ENCODE data around the gene GTF2A1. TPM values are rescaled to one million over a fixed set of nuclear protein-coding genes. Genes with fewer than 3 reads are reported as not detected.
"Not testable (repeated sequence)": the region's sequence is repeated elsewhere in the genome, so short reads cannot be mapped to it uniquely, and the experiment has no call there.

Gene GTF2A1
- total and polyA plus RNA-seq, 5 experiments from 2014 or later, result 7.2 to 32.1 (median 8.9) TPM

GRCh38 chr14:81247271-81247766 lies 26.6 kb upstream of the GTF2A1 start:
- H3K4me3 Mint-ChIP-seq, result no peak overlapping the region
- H3K27me3 Mint-ChIP-seq, result peaks cover 2 to 10% (median 7%) of the 10 kb centered on the region in 5 donors
- H3K36me3 Mint-ChIP-seq, result peaks cover 0 to 10% (median 9%) of the 10 kb centered on the region in 3 donors
- POLR2A ChIA-PET, result no interaction called here
- H3K27ac Mint-ChIP-seq, result no peak overlapping the region
- H3K4me1 Mint-ChIP-seq, result no peaks in the 10 kb centered on the region
- H3K9me3 Mint-ChIP-seq, result peaks cover 0 to 29% (median 11%) of the 10 kb centered on the region in 9 donors
- ATAC-seq (no peak), DNase-seq (no peak)

DNA sequence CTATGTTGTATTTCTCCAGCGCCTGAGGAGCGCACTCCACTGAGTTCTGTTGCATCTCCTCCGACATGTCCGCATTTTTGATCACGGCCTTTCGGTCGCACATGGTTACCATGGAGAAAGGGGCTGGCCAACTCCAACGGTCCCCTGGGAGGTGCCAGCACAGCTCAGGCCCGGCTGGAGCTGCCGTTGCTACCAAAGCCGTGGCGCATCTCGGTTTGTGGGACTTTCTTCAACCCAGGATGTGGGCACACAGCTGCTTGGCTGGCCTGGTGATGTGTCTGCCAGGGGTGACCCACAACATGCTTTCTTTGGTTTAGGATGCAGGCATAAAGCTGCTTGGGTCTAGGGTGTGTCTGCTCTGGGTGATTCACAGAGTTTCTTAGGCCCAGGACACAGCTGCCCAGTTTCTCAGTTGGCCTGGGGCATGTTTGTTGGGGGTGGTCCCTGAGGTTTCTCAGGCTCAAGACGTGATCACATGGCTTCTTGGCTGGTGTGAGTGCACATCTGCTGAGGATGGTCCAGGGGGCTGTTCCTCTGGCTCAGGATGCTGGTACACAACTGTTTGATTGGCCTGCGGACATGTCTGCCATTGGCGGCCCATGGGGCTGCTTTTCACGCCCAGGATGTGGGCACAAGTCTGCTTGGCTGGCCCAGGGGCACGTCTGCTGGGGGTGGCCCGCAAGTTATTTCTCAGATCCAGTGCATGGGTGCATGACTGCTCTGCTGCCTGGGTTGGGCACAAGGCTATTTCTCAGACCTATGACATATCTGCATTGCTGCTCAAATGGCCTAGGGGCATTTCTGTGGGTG lies 25.9 kb upstream of the GTF2A1 start:
- no peak for ATAC-seq
- no peak for DNase-seq
- Mint-ChIP-seq H3K27me3 (peaks cover 2 to 10% (median 5%) of the 10 kb centered on the region in 5 donors), H3K9me3 (peaks cover 0 to 29% (median 14%) of the 10 kb centered on the region in 9 donors), H3K4me3 (no peak overlapping the region), H3K27ac (no peak overlapping the region), H3K36me3 (peaks cover 0 to 10% (median 9%) of the 10 kb centered on the region in 3 donors), H3K4me1 (no peaks in the 10 kb centered on the region)
- POLR2A ChIA-PET, result no interaction called here

DNA sequence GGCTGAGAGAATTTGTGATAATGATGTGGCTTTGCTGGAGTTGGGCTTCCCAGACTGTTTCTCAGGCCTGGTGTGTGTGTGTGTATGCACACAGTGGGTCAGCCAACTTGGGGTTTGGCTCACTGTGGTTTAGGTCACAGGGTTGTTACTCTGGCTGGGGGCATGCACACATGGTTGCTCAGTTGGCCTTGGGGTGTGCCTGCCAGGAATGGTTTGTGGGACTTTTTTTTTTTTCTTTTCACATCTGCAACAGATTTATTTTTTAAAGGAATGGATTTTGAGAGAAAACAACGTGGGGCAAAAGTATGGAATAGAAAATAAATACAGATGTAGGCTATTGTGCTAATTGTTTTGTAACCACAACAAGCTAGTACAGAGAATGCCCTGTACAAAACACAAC lies 25.0 kb upstream of the GTF2A1 start:
- no peaks in the 10 kb centered on the region for H3K4me1 Mint-ChIP-seq
- H3K9me3 Mint-ChIP-seq, result peaks cover 0 to 29% (median 14%) of the 10 kb centered on the region in 9 donors
- H3K36me3 Mint-ChIP-seq, result peaks cover 0 to 10% (median 9%) of the 10 kb centered on the region in 3 donors
- no peak for DNase-seq
- no peak overlapping the region for H3K27ac Mint-ChIP-seq
- no peak overlapping the region for H3K4me3 Mint-ChIP-seq
- POLR2A ChIA-PET, result no interaction called here
- H3K27me3 Mint-ChIP-seq, result peaks cover 2 to 10% (median 5%) of the 10 kb centered on the region in 5 donors
- no peak for ATAC-seq

- DNase-seq, H3K27ac Mint-ChIP-seq, ATAC-seq, H3K4me1 Mint-ChIP-seq, POLR2A ChIA-PET, H3K4me3 Mint-ChIP-seq: not testable (repeated sequence)
- H3K9me3 Mint-ChIP-seq, result peaks cover 0 to 29% (median 14%) of the 10 kb centered on the region in 9 donors
- H3K36me3 Mint-ChIP-seq, result peaks cover 0 to 10% (median 9%) of the 10 kb centered on the region in 3 donors
- peaks cover 2 to 10% (median 5%) of the 10 kb centered on the region in 5 donors for H3K27me3 Mint-ChIP-seq
These were observed 23.7 kb upstream of the GTF2A1 start for GRCh38 chr14:81244431-81244830.

- H3K4me1 Mint-ChIP-seq, result no peaks in the 10 kb centered on the region
- POLR2A ChIA-PET, result no interaction called here
- no peak overlapping the region for H3K4me3 Mint-ChIP-seq
- peaks cover 0 to 10% (median 9%) of the 10 kb centered on the region in 3 donors for H3K36me3 Mint-ChIP-seq
- peaks cover 2 to 10% (median 5%) of the 10 kb centered on the region in 5 donors for H3K27me3 Mint-ChIP-seq
- peaks cover 0 to 29% (median 14%) of the 10 kb centered on the region in 9 donors for H3K9me3 Mint-ChIP-seq
- no peak overlapping the region for H3K27ac Mint-ChIP-seq
- DNase-seq (no peak), ATAC-seq (no peak)
These were observed 22.7 kb upstream of the GTF2A1 start for GRCh38 chr14:81243499-81243898.

DNA sequence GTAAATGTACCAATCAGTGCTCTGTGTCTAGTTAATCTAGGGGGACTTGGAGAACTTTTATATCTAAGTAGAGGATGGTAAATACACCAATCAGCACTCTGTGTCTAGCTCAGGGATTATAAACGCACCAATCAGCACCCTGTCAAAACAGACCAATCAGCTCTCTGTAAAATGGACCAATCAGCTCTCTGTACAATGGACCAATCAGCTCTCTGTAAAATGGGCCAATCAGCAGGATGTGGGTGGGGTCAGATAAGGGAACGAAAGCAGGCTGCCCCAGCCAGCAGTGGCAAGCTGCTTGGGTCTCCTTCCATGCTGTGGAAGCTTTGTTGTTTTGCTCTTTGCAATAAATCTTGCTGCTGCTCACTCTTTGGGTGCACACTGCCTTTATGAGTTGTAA lies 16.1 kb upstream of the GTF2A1 start:
- H3K9me3 Mint-ChIP-seq, H3K4me1 Mint-ChIP-seq, DNase-seq, H3K27ac Mint-ChIP-seq, POLR2A ChIA-PET, H3K27me3 Mint-ChIP-seq, H3K4me3 Mint-ChIP-seq, H3K36me3 Mint-ChIP-seq, ATAC-seq: not testable (repeated sequence)

- POLR2A ChIA-PET, result no interaction called here
- Mint-ChIP-seq H3K27me3 (peaks cover 0 to under 1% (median 0%) of the 10 kb centered on the region in 5 donors), H3K27ac (no peak overlapping the region), H3K36me3 (no peaks in the 10 kb centered on the region), H3K4me1 (peaks cover 0 to 3% (median 2%) of the 10 kb centered on the region in 4 donors), H3K4me3 (no peak overlapping the region), H3K9me3 (peaks cover 0 to 5% (median 0%) of the 10 kb centered on the region in 9 donors)
- no peak for DNase-seq
- ATAC-seq, result no peak
These were observed 15.4 kb upstream of the GTF2A1 start for GRCh38 chr14:81236138-81236537.

DNA sequence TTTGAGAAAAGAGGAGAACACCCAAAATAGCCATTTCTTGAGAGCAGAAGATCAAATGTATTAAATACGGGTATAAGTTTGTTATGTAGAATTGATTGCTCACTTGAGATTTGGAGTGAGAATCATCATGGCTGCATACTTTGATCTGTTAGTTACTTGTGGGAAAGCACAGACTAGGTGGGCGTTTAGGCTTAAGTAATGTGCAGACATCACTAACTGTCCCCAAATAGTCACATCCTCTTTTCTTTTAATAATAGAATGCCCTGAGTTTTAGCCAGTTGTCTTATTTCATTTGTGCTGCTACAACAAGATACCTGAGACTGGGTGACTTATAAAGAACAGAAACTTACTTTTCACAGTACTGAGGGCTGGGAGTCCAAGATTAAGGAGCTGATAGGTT lies 14.3 kb upstream of the GTF2A1 start:
- no peak overlapping the region for H3K27ac Mint-ChIP-seq
- DNase-seq (no peak), ATAC-seq (no peak)
- no peaks in the 10 kb centered on the region for H3K27me3 Mint-ChIP-seq
- H3K9me3 Mint-ChIP-seq, result no peaks in the 10 kb centered on the region
- no peaks in the 10 kb centered on the region for H3K36me3 Mint-ChIP-seq
- H3K4me1 Mint-ChIP-seq, result peaks cover 0 to 3% (median 2%) of the 10 kb centered on the region in 4 donors
- no peak overlapping the region for H3K4me3 Mint-ChIP-seq
- POLR2A ChIA-PET, result no interaction called here

DNA sequence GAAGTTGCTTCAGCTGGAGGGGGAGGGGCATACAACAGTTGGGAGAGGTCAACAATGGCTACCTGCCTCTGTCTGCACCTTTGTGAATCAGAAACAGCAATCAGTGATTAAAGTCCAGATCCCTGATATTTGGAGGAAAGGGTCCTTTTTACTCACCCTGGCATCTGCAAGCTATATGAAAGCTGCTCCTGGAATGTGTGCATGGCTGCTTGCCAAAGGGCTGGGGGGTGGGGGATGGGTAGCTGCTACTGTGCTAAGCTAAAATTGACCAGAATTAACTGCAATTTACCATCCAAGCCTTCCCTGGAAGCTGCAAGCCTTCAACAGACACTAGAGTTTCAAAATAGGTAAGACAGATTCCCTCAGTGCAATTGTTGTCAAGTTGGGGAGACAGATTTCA lies 13.5 kb upstream of the GTF2A1 start:
- Mint-ChIP-seq H3K4me1 (peaks cover 0 to 3% (median 2%) of the 10 kb centered on the region in 4 donors), H3K27me3 (no peaks in the 10 kb centered on the region)

DNA sequence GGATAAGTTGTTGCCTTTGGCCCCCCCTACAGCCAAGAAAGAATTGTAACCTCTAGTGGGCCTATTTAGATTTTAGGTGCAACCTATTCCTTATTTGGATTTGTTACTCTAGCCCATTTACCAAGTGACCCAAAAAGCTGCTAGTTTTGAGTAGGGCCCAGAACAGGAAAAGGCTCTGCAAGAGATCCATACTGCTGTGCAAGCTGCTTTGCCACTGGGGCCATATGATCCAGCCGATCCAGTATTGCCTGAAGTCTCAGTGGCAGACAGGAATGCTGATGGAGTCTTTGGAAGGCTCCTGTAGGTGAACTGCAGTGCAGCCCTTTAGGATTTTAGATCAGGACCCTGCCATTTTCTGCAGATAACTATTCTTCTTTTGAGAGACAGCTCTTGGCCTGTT lies 12.9 kb upstream of the GTF2A1 start:
- no peaks in the 10 kb centered on the region for H3K9me3 Mint-ChIP-seq
- no peak for ATAC-seq

More for the DNA sequence above, 13.5 kb upstream of the GTF2A1 start:
- no peak overlapping the region for H3K4me3 Mint-ChIP-seq
- no peak overlapping the region for H3K27ac Mint-ChIP-seq
- H3K9me3 Mint-ChIP-seq, result no peaks in the 10 kb centered on the region
- H3K36me3 Mint-ChIP-seq, result no peaks in the 10 kb centered on the region
- no peak for DNase-seq
- POLR2A ChIA-PET, result no interaction called here
- ATAC-seq, result no peak

GRCh38 chr14:81231540-81231939 lies 10.8 kb upstream of the GTF2A1 start:
- Mint-ChIP-seq H3K4me1 (peaks cover 0 to 3% (median 2%) of the 10 kb centered on the region in 4 donors), H3K27ac (no peak overlapping the region)
- POLR2A ChIA-PET, result no interaction called here

More for the DNA sequence above, 12.9 kb upstream of the GTF2A1 start:
- no peak for DNase-seq
- Mint-ChIP-seq H3K27ac (no peak overlapping the region), H3K27me3 (no peaks in the 10 kb centered on the region), H3K36me3 (no peaks in the 10 kb centered on the region), H3K4me3 (no peak overlapping the region), H3K4me1 (peaks cover 0 to 3% (median 2%) of the 10 kb centered on the region in 4 donors)
- POLR2A ChIA-PET, result no interaction called here

GRCh38 chr14:81224222-81224621 lies 3.5 kb upstream of the GTF2A1 start:
- DNase-seq (no peak), ATAC-seq (no peak)
- Mint-ChIP-seq H3K4me3 (no peak overlapping the region), H3K27me3 (peaks cover 0 to 2% (median 0%) of the 10 kb centered on the region in 5 donors), H3K9me3 (no peaks in the 10 kb centered on the region), H3K4me1 (peaks cover 6 to 15% (median 11%) of the 10 kb centered on the region in 4 donors), H3K36me3 (peaks cover 0 to 6% (median 0%) of the 10 kb centered on the region in 3 donors), H3K27ac (no peak overlapping the region)
- POLR2A ChIA-PET, result no interaction called here

More at GRCh38 chr14:81231540-81231939, 10.8 kb upstream of the GTF2A1 start:
- no peaks in the 10 kb centered on the region for H3K36me3 Mint-ChIP-seq
- DNase-seq (no peak), ATAC-seq (no peak)
- no peaks in the 10 kb centered on the region for H3K9me3 Mint-ChIP-seq
- no peak overlapping the region for H3K4me3 Mint-ChIP-seq
- H3K27me3 Mint-ChIP-seq, result peaks cover 0 to 1% (median 0%) of the 10 kb centered on the region in 5 donors

DNA sequence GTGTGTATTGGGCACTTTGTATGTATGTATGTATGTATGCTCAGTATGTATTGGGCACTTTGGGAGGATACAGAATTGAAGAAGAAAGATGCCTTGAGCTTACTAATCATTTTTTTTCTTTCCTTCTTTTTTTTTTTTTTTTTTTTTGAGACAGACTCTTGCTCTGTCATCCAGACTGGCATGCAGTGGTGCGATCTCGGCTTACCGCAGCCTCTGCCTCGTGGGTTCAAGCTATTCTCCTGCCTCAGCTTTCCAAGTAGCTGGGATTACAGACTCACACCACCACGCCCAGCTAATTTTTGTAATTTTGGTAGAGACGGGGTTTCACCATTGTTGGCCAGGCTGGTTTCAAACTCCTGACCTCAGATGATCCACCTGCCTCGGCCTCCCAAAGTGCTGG lies 3.0 kb upstream of the GTF2A1 start:
- peaks cover 8 to 18% (median 15%) of the 10 kb centered on the region in 4 donors for H3K4me1 Mint-ChIP-seq
- H3K4me3 Mint-ChIP-seq, POLR2A ChIA-PET, H3K9me3 Mint-ChIP-seq, H3K27me3 Mint-ChIP-seq, H3K36me3 Mint-ChIP-seq, DNase-seq, H3K27ac Mint-ChIP-seq, ATAC-seq: not testable (repeated sequence)

Data from naive thymus-derived CD8-positive, alpha-beta T cell (primary cell).